SK-N-MC (cell line): ENCODE measurements around the gene PTGES2.

Experiments used
- DNase-seq: peaks from one replicate; pipeline ENCODE4 v3.0.0-alpha.2; 2011; ENCODE audit warnings: low read depth, low spot score
- H3K27ac ChIP-seq: fragments of 200-600 bp; sonication (generic); 2 replicates; pipeline ENCODE4 v1.5.1; 2016; ENCODE audit warnings: mixed run types
- H3K36me3 ChIP-seq: fragments of 200-600 bp; sonication (generic); 2 replicates; pipeline ENCODE4 v1.6.1; 2017; ENCODE audit warnings: antibody characterized with exemption, low read length, mixed read lengths; ENCODE audit not compliant: insufficient read depth
- H3K4me3 ChIP-seq: fragments of 200-600 bp; sonication (generic); 2 replicates; pipeline ENCODE4 v1.5.1; 2016
- H3K9ac ChIP-seq: fragments of 200-600 bp; sonication (generic); 2 replicates; pipeline ENCODE4 v1.8.0; 2017; ENCODE audit warnings: mixed run types, mixed read lengths; ENCODE audit not compliant: insufficient read length
- H3K9me3 ChIP-seq: fragments of 200-600 bp; sonication (generic); 2 replicates; pipeline ENCODE4 v1.6.1; 2017; ENCODE audit warnings: low read depth, mild to moderate bottlenecking, antibody characterized with exemption, low read length, moderate library complexity, mixed read lengths
- EZH2 ChIP-seq: fragments of 200-600 bp; sonication (generic); IDR thresholded peaks from one replicate; pipeline ENCODE4 v1.6.1; 2017; ENCODE audit warnings: antibody characterized with exemption
- FOXP2 ChIP-seq: optimal IDR thresholded peaks from 2 replicates; pipeline ENCODE3; 2011; ENCODE audit warnings: mild to moderate bottlenecking, moderate library complexity; ENCODE audit not compliant: insufficient read depth; ENCODE audit errors: extremely low read length, control extremely low read depth
- POLR2AphosphoS5 ChIP-seq: IDR thresholded peaks from 2 replicates; pipeline ENCODE4 v1.6.1; 2012; ENCODE audit warnings: mild to moderate bottlenecking, low read depth, low read length, borderline replicate concordance

Gene PTGES2

GRCh38 chr9:128107468-128108268, 19.9 kb downstream of the PTGES2 start:
- TF ChIP-seq EZH2 (no peak), POLR2AphosphoS5 (no peak), FOXP2 (no peak)
- H3K36me3 ChIP-seq = peaks cover 43% of the 10 kb centered on the region
- H3K9me3 ChIP-seq = no peaks in the 10 kb centered on the region
- no peak for DNase-seq
- no peak overlapping the region for H3K27ac ChIP-seq
- no peak overlapping the region for H3K9ac ChIP-seq
- H3K4me3 ChIP-seq = no peak overlapping the region

GRCh38 chr9:128106940-128107467, 20.5 kb downstream of the PTGES2 start:
- H3K4me3 ChIP-seq = no peak overlapping the region
- H3K9me3 ChIP-seq = no peaks in the 10 kb centered on the region
- H3K36me3 ChIP-seq = peaks cover 50% of the 10 kb centered on the region
- TF ChIP-seq FOXP2 (no peak), EZH2 (no peak), POLR2AphosphoS5 (no peak)
- no peak overlapping the region for H3K9ac ChIP-seq
- DNase-seq = no peak
- no peak overlapping the region for H3K27ac ChIP-seq

- TF ChIP-seq EZH2 (no peak), FOXP2 (no peak), POLR2AphosphoS5 (no peak)
- Histone ChIP-seq H3K9me3 (no peaks in the 10 kb centered on the region), H3K36me3 (peaks cover 53% of the 10 kb centered on the region), H3K9ac (no peak overlapping the region), H3K4me3 (no peak overlapping the region), H3K27ac (no peak overlapping the region)
- no peak for DNase-seq
Measured at GRCh38 chr9:128106181-128106939, 21.2 kb downstream of the PTGES2 start.

DNA sequence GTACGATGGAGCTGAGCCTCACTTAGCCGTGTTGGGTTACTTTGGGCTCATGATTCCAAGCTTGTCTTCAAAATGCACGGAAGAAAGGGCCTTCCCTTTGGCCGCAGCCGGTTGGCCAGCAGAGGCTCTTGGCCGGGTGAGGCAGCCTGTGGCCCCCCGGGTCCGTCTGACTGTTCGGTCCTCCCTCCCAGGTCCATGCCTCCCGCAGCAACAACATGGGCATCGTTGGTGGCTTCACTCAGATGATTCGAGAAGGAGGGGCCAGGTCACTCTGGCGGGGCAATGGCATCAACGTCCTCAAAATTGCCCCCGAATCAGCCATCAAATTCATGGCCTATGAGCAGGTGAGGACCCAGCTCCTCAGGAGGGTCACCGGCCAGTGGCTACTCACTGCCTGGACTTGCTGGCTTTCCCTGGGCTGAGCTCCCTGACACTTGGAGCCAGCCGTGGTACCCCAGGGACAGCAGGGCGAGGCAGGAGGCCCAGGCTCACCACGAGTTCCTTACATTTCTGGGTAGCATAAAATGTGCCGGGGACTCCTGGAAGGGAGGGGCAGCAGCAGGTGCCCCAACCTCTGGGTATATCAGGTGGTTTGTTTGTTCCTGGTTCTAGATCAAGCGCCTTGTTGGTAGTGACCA, 21.9 kb downstream of the PTGES2 start:
- Histone ChIP-seq H3K9me3 (no peaks in the 10 kb centered on the region), H3K9ac (no peak overlapping the region), H3K27ac (no peak overlapping the region), H3K36me3 (peaks cover 60% of the 10 kb centered on the region), H3K4me3 (no peak overlapping the region)
- no peak for TF ChIP-seq EZH2
- TF ChIP-seq POLR2AphosphoS5 = no peak
- TF ChIP-seq FOXP2 = no peak
- DNase-seq = no peak

DNA sequence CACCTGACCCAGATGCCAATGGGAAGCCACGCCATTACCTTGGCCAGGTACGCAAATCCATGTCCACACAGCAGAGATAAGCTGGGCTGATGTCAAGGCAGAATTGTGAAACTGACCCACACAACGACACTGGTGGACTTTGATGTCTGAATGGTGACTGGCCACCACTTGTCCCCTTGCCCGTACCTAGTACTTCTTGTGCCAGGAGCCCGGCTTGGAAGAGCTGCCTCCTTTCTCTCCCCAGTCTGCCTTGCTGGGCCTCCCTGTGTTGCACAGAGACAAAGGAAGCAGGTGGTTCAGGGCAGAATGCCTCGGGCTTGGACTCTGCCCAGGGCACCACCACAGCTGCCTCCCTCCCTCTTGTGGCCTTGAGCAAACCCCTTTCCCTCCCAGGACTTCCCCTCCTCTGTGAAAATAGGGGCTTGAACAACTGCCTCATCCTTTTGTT, 23.3 kb downstream of the PTGES2 start:
- Histone ChIP-seq H3K9ac (no peak overlapping the region), H3K36me3 (peaks cover 60% of the 10 kb centered on the region), H3K4me3 (no peak overlapping the region), H3K27ac (no peak overlapping the region), H3K9me3 (no peaks in the 10 kb centered on the region)
- TF ChIP-seq POLR2AphosphoS5 (no peak), FOXP2 (no peak), EZH2 (no peak)
- no peak for DNase-seq

DNA sequence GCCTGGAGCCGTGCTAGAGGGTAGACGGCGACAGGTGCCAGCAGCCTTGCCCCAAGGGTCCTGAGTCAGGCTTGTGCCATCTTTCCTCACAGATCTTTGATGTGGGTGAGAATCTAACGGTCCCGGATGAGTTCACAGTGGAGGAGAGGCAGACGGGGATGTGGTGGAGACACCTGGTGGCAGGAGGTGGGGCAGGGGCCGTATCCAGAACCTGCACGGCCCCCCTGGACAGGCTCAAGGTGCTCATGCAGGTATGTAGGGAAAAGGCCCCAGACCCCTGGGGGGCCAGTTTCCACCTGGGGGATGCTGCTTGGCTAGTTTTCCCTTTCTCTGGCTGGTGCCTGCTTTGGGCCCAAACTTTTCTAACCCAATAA, 24.0 kb downstream of the PTGES2 start:
- no peak overlapping the region for H3K4me3 ChIP-seq
- TF ChIP-seq EZH2 (no peak), POLR2AphosphoS5 (no peak), FOXP2 (no peak)
- DNase-seq = no peak

DNA sequence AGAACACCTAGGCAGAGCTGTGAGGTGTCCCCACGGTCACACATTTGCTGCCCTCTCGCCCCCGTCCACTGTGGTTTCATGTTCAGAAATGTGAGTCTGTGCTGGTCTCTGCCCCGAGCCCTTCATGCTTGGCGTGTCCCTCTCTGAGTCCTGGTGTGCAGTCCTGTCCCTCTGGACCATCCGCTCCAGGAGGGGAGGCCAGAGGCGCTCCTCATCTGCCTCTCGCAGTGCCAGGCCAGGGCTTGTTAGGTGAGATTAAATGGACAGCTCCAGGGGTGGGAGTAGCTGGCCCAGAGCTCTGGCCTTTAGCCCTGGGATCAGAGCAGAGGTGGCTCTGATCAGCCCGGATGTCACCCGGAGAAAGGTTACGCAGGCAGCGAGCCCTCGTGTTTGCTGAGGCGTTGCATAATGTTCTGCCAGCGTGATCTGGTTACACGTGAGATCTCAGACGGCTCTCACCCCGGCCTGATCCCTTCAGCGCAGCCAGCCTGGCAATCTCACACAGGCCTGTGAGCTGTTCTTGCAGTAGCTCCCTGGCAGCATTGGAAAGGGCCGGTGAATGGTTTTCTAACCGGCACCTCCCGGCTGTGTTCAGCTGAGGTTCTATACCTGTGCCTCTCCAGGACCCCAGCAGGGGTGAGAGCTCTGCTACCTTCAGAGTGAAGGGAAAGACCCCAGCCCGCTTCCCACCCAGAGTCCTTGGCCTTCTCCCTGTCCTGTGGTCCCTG, 24.5 kb downstream of the PTGES2 start:
- no peak for DNase-seq
- Histone ChIP-seq H3K27ac (no peak overlapping the region), H3K36me3 (peaks cover 59% of the 10 kb centered on the region)

More for the DNA sequence above, 24.0 kb downstream of the PTGES2 start:
- H3K9ac ChIP-seq = no peak overlapping the region
- no peaks in the 10 kb centered on the region for H3K9me3 ChIP-seq
- no peak overlapping the region for H3K27ac ChIP-seq
- peaks cover 60% of the 10 kb centered on the region for H3K36me3 ChIP-seq

DNA sequence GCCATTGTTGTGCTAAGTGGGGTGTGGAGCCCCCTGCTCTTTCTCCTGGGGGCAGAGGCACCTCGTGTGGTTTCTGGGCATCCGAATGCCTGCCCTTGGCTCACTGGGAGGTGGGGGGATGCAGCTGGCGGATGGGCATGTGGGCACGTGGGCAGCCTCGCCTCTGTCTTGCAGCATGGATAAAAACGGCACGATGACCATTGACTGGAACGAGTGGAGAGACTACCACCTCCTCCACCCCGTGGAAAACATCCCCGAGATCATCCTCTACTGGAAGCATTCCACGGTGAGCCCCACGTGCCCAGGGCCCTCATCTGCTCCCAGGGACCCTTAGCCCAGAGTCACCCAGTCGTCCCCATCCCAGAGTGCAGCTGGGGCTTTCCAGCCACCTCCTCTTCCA, 25.3 kb downstream of the PTGES2 start:
- Histone ChIP-seq H3K4me3 (no peak overlapping the region), H3K9ac (no peak overlapping the region), H3K27ac (no peak overlapping the region), H3K36me3 (peaks cover 51% of the 10 kb centered on the region), H3K9me3 (no peaks in the 10 kb centered on the region)
- TF ChIP-seq EZH2 = no peak
- TF ChIP-seq FOXP2 = no peak
- TF ChIP-seq POLR2AphosphoS5 = no peak
- no peak for DNase-seq

More for the DNA sequence above, 24.5 kb downstream of the PTGES2 start:
- Histone ChIP-seq H3K9ac (no peak overlapping the region), H3K4me3 (no peak overlapping the region), H3K9me3 (no peaks in the 10 kb centered on the region)
- TF ChIP-seq POLR2AphosphoS5 = no peak
- TF ChIP-seq EZH2 = no peak
- no peak for TF ChIP-seq FOXP2
